Colonic mucosa (tissue), 4 donors: ENCODE results near the gene PBX4. TPM values are rescaled to one million over a fixed set of nuclear protein-coding genes. Genes with fewer than 3 reads are reported as not detected.

Experiments used
- DNase-seq: peaks from one replicate; pipeline ENCODE4 v3.0.0-alpha.2; 2020
- H3K27ac ChIP-seq: fragments of 200-600 bp; one replicate; pipeline ENCODE4 v1.8.0; 2021
- H3K27me3 ChIP-seq: fragments of 200-600 bp; one replicate; pipeline ENCODE4 v1.8.0; 2021
- H3K36me3 ChIP-seq: fragments of 200-600 bp; one replicate; pipeline ENCODE4 v1.8.0; 2021
- H3K4me1 ChIP-seq: fragments of 200-600 bp; one replicate; pipeline ENCODE4 v1.8.0; 2021; ENCODE audit warnings: mild to moderate bottlenecking
- H3K4me3 ChIP-seq: fragments of 200-600 bp; one replicate; pipeline ENCODE4 v1.8.0; 2021
- H3K9ac ChIP-seq, 2 donors: one replicate each; pipeline ENCODE4 v1.7.0; 2013; ENCODE audit warnings: control low read depth in 2 of 2, low read depth in 2 of 2, low read length in 2 of 2
- H3K9me3 ChIP-seq: fragments of 200-600 bp; one replicate; pipeline ENCODE4 v1.8.0; 2021
- CTCF ChIP-seq: fragments of 200-600 bp; IDR thresholded peaks from one replicate; pipeline ENCODE4 v1.8.0; 2022; ENCODE audit warnings: antibody characterized with exemption, mild to moderate bottlenecking
- intact Hi-C: fragments of 100-400 bp; cut with DNase I; formaldehyde crosslinking; loops from one replicate; pipeline ENCODE4 v1.14.1; 2022
- total RNA-seq, 2 donors: library from RNA; stranded (reverse); fragmentation: NEBNext Ultra II Directional in 1 of 2; extraction: Animal tissue kit (Norgen Biotek cat#: 25700) in 1 of 2; gene quantifications; one replicate each; pipeline ENCODE4 v1.2.1, GENCODE V29; 2021
- donor health status: healthy.
- donor health status: DM: no; HTN: no; CAD: no.
- donor health status: DM: no; HTN: no; CAD: no.

PBX4 gene
- total RNA-seq, 2 donors from 2014 or later, result 2.3 to 4.9 TPM

- peaks cover 7% of the 10 kb centered on the region for H3K27me3 ChIP-seq
- H3K9ac ChIP-seq, result no peak overlapping the region
- H3K9me3 ChIP-seq, result no peaks in the 10 kb centered on the region
- intact Hi-C loops, result no loop called here
- DNase-seq, result no peak
- TF ChIP-seq CTCF, result no peak
- no peaks in the 10 kb centered on the region for H3K36me3 ChIP-seq
- no peak overlapping the region for H3K27ac ChIP-seq
- no peak overlapping the region for H3K4me3 ChIP-seq
- no peaks in the 10 kb centered on the region for H3K4me1 ChIP-seq
Measured at GRCh38 chr19:19544954-19545591, 73.4 kb downstream of the PBX4 start.

- H3K27me3 ChIP-seq, result peaks cover 13% of the 10 kb centered on the region
- no peak overlapping the region for H3K4me3 ChIP-seq
- no peaks in the 10 kb centered on the region for H3K36me3 ChIP-seq
- no peak for DNase-seq
- TF ChIP-seq CTCF, result no peak
- H3K4me1 ChIP-seq, result no peaks in the 10 kb centered on the region
- intact Hi-C loops, result no loop called here
- no peak overlapping the region for H3K9ac ChIP-seq
- H3K9me3 ChIP-seq, result no peaks in the 10 kb centered on the region
- H3K27ac ChIP-seq, result no peak overlapping the region
Measured at GRCh38 chr19:19544257-19544953, 74.1 kb downstream of the PBX4 start.

GRCh38 chr19:19543640-19544039 lies 74.8 kb downstream of the PBX4 start:
- peaks cover 17% of the 10 kb centered on the region for H3K27me3 ChIP-seq

GRCh38 chr19:19543101-19543500 lies 75.4 kb downstream of the PBX4 start:
- DNase-seq, result no peak
- TF ChIP-seq CTCF, result no peak
- H3K4me3 ChIP-seq, result no peak overlapping the region
- no peaks in the 10 kb centered on the region for H3K36me3 ChIP-seq
- no peaks in the 10 kb centered on the region for H3K9me3 ChIP-seq
- peaks cover 6% of the 10 kb centered on the region for H3K4me1 ChIP-seq
- no peak overlapping the region for H3K9ac ChIP-seq
- peaks cover 22% of the 10 kb centered on the region for H3K27me3 ChIP-seq
- no peak overlapping the region for H3K27ac ChIP-seq
- intact Hi-C loops, result no loop called here

More at GRCh38 chr19:19543640-19544039, 74.8 kb downstream of the PBX4 start:
- TF ChIP-seq CTCF, result no peak
- no peak overlapping the region for H3K4me3 ChIP-seq
- peaks cover under 1% of the 10 kb centered on the region for H3K4me1 ChIP-seq
- H3K27ac ChIP-seq, result no peak overlapping the region
- H3K36me3 ChIP-seq, result no peaks in the 10 kb centered on the region
- intact Hi-C loops, result no loop called here
- no peaks in the 10 kb centered on the region for H3K9me3 ChIP-seq
- H3K9ac ChIP-seq, result no peak overlapping the region
- no peak for DNase-seq

GRCh38 chr19:19542507-19542906 lies 76.0 kb downstream of the PBX4 start:
- no peak for DNase-seq
- intact Hi-C loops, result no loop called here
- Histone ChIP-seq H3K9me3 (no peaks in the 10 kb centered on the region), H3K27ac (no peak overlapping the region), H3K36me3 (no peaks in the 10 kb centered on the region), H3K4me1 (peaks cover 7% of the 10 kb centered on the region), H3K27me3 (peaks cover 25% of the 10 kb centered on the region), H3K4me3 (no peak overlapping the region), H3K9ac (no peak overlapping the region)
- no peak for TF ChIP-seq CTCF
